H54 (cell line): ENCODE data around the gene CARTPT.
A peak's percentile ranks its signal among the peaks of the same experiment; 100 is the strongest.

Source experiments
- DNase-seq: peaks from one replicate; pipeline ENCODE4 v3.0.0; 2011; ENCODE audit warnings: low spot score, mixed read lengths; ENCODE audit not compliant: insufficient read length
- FAIRE-seq: peaks from 3 replicates; lab custom pipeline; 2011; peaks lifted over from hg19 to GRCh38; lab: Jason Lieb, UNC
- POLR2A ChIP-seq: IDR thresholded peaks from 2 replicates; pipeline ENCODE4 v1.6.1; 2011; ENCODE audit warnings: low read depth, mild to moderate bottlenecking, low read length

The CARTPT gene

DNA sequence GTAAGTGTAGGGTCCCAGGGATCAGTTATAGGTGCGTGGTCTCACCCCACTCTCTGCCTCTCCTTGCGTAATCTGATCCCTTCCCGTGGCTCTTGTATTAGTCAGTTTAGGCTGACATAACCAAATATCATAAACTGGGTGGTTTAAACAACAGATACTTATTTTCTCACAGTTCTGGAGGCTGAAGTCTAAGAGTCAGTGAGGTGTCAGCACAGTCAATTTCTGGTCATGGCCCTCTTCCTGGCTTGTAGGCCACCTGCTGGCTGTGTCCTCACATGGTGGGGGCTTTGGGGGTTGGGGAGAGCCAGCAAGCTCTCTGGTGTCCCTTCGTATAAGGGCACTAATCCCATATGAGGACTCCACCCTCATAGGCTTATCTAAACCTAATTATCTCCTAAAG is 32.3 kb downstream of the CARTPT start:
- FAIRE-seq = no peak

GRCh38 chr5:71752441-71753190 is 33.5 kb downstream of the CARTPT start:
- FAIRE-seq (no peak), DNase-seq (no peak)
- TF ChIP-seq POLR2A = no peak

More for the DNA sequence above, 32.3 kb downstream of the CARTPT start:
- DNase-seq = no peak
- TF ChIP-seq POLR2A = no peak

DNA sequence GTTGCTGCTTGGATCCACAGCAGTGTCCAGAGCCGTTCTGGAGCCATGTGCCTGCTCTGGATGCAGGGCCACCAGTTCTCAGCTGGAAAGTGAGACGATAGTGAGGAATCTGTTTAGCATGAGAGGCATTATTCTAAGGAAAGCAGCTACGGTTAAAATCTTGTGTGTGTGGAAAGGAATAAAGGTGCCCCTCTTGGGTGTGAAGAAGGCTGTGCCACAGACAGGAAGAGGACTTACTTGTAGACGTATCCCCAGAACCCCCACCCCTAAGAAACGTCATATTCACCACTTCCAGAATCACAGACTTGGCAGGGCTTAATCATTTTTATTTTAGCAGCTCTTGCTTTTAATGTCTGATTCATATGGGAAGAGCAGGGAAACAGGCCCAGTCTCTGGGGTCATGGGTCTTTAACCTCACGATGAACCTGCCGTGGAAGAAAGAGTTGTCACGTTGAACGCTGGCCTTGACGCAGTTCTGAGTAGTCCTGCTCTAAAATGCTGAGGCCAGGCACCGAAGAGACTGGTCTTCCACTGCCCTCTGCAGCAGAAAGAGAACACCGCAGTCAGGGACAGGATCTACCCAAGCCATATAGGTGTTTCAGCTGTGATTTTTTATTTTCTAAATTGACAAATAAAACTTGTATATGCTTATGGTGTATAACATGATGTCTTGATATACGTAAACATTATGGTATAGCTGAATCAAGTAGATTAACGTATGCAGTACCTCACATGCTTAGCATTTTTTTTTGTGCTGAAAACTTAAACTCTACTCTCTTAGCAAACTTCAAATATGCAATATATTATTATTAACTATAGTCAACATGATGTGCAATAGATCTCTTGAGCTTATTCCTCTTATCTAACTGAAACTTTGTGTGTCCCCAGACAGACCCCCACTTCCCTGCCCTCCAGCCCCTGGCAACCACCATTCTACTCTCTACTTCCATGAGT is 38.8 kb downstream of the CARTPT start:
- DNase-seq (peak; percentile 29), FAIRE-seq (peak; percentile 67)
- no peak for TF ChIP-seq POLR2A

- FAIRE-seq (no peak), DNase-seq (no peak)
- no peak for TF ChIP-seq POLR2A
Observed at GRCh38 chr5:71762826-71763225, 43.8 kb downstream of the CARTPT start.

- FAIRE-seq = no peak
- DNase-seq = no peak
- no peak for TF ChIP-seq POLR2A
Observed at GRCh38 chr5:71767661-71768060, 48.6 kb downstream of the CARTPT start.

GRCh38 chr5:71769287-71769686 is 50.2 kb downstream of the CARTPT start:
- DNase-seq (no peak), FAIRE-seq (no peak)
- TF ChIP-seq POLR2A = no peak

- TF ChIP-seq POLR2A = no peak
- DNase-seq (no peak), FAIRE-seq (no peak)
Observed at GRCh38 chr5:71770381-71770780, 51.3 kb downstream of the CARTPT start.
